GM23338 (cell line): Measurements from ENCODE around the gene SLCO1C1. TPM values are rescaled to one million over a fixed set of nuclear protein-coding genes. Genes with fewer than 3 reads are reported as not detected.

ENCODE experiments used
- ATAC-seq: fragments of 200-7000 bp; cut with Tn5 transposase; 3 replicates; pipeline ENCODE4 v1.9.1; 2020
- DNase-seq: peaks from one replicate; pipeline ENCODE4 v3.0.0-alpha.2; 2015; ENCODE audit warnings: low spot score
- H2AFZ ChIP-seq: fragments of 200-600 bp; sonication (generic); 2 replicates; pipeline ENCODE4 v1.8.0; 2016; ENCODE audit warnings: antibody characterized with exemption, mild to moderate bottlenecking, moderate library complexity
- H3F3A ChIP-seq: fragments of 200-600 bp; sonication (generic); replicated peaks from 2 replicates; pipeline ENCODE4 v1.8.0; 2017; ENCODE audit warnings: antibody characterized with exemption, mixed run types, low read depth
- H3K27ac ChIP-seq: fragments of 200-600 bp; sonication (generic); 2 replicates; pipeline ENCODE4 v1.6.1; 2016; ENCODE audit warnings: low read depth
- H3K27me3 ChIP-seq: fragments of 200-600 bp; sonication (generic); 2 replicates; pipeline ENCODE4 v1.8.0; 2016; ENCODE audit warnings: mild to moderate bottlenecking, mixed run types, moderate library complexity; ENCODE audit not compliant: insufficient read depth
- H3K36me3 ChIP-seq: fragments of 200-600 bp; sonication (generic); 2 replicates; pipeline ENCODE4 v1.8.0; 2016; ENCODE audit warnings: mild to moderate bottlenecking; ENCODE audit not compliant: insufficient read depth
- H3K4me1 ChIP-seq: fragments of 200-600 bp; sonication (generic); 2 replicates; pipeline ENCODE4 v1.8.0; 2016; ENCODE audit warnings: mild to moderate bottlenecking, moderate library complexity; ENCODE audit not compliant: insufficient read depth
- H3K4me2 ChIP-seq: fragments of 200-600 bp; sonication (generic); 2 replicates; pipeline ENCODE4 v1.7.1; 2017; ENCODE audit warnings: mixed run types
- H3K4me3 ChIP-seq: fragments of 200-600 bp; sonication (generic); 2 replicates; pipeline ENCODE4 v1.6.1; 2016; ENCODE audit warnings: mixed run types
- H3K79me2 ChIP-seq: fragments of 200-600 bp; sonication (generic); replicated peaks from 2 replicates; pipeline ENCODE4 v1.8.0; 2017; ENCODE audit warnings: mild to moderate bottlenecking; ENCODE audit not compliant: insufficient read depth
- H3K9me2 ChIP-seq: fragments of 200-600 bp; sonication (generic); 2 replicates; pipeline ENCODE4 v1.8.0; 2017; ENCODE audit not compliant: insufficient read depth
- H4K20me1 ChIP-seq: fragments of 200-600 bp; sonication (generic); replicated peaks from 2 replicates; pipeline ENCODE4 v1.8.0; 2017; ENCODE audit warnings: mild to moderate bottlenecking; ENCODE audit not compliant: insufficient read depth
- H3K27ac Mint-ChIP-seq: 2 replicates; pipeline ENCODE4 v1.8.0; 2020; ENCODE audit warnings: inconsistent platforms, mild to moderate bottlenecking, moderate library complexity, mixed read lengths
- H3K27me3 Mint-ChIP-seq: 3 replicates; pipeline ENCODE4 v1.8.0; 2022; ENCODE audit warnings: low read depth, mild to moderate bottlenecking, moderate library complexity, mixed read lengths, inconsistent platforms; ENCODE audit not compliant: insufficient read depth, poor library complexity
- H3K36me3 Mint-ChIP-seq: 3 replicates; pipeline ENCODE4 v1.8.0; 2021; ENCODE audit warnings: low read depth, mild to moderate bottlenecking, inconsistent platforms, moderate library complexity, mixed read lengths
- H3K4me1 Mint-ChIP-seq: 3 replicates; pipeline ENCODE4 v1.8.0; 2020; ENCODE audit warnings: mild to moderate bottlenecking, inconsistent platforms, mixed read lengths
- H3K4me3 Mint-ChIP-seq: 3 replicates; pipeline ENCODE4 v1.8.0; 2021; ENCODE audit warnings: moderate library complexity, mild to moderate bottlenecking, inconsistent platforms, mixed read lengths
- H3K9me3 Mint-ChIP-seq: 3 replicates; pipeline ENCODE4 v1.8.0; 2020; ENCODE audit warnings: moderate library complexity, mild to moderate bottlenecking, inconsistent platforms, mixed read lengths
- CREB1 ChIP-seq: fragments of 250-450 bp; sonication (Bioruptor Pico); IDR thresholded peaks from 2 replicates; pipeline ENCODE4 v1.5.0; 2020; ENCODE audit warnings: low read depth, mild to moderate bottlenecking, moderate library complexity
- CTCF ChIP-seq, 2 experiments: fragments of 200-600 bp in 1 of 2; sonication (generic) in 1 of 2; conservative IDR thresholded peaks; 2 replicates each; pipeline versions ENCODE4 v1.5.1 to v1.6.1; 2016 to 2017; ENCODE audit warnings: antibody characterized with exemption in 2 of 2, low read depth in 2 of 2, mild to moderate bottlenecking in 2 of 2, moderate library complexity in 1 of 2
- ETS1 ChIP-seq: IDR thresholded peaks from 2 replicates; pipeline ENCODE4 v1.6.1; 2016; ENCODE audit warnings: antibody characterized with exemption
- EZH2 ChIP-seq: fragments of 200-600 bp; sonication (generic); IDR thresholded peaks from one replicate; pipeline ENCODE4 v1.8.0; 2017; ENCODE audit warnings: antibody characterized with exemption, mild to moderate bottlenecking, low read depth; ENCODE audit not compliant: unreplicated experiment
- EZH2phosphoT487 ChIP-seq: fragments of 200-600 bp; sonication (generic); IDR thresholded peaks from one replicate; pipeline ENCODE4 v1.8.1; 2018; ENCODE audit warnings: antibody characterized with exemption; ENCODE audit not compliant: unreplicated experiment
- JUNB ChIP-seq: IDR thresholded peaks from one replicate; pipeline ENCODE4 v1.6.1; 2016; ENCODE audit warnings: antibody characterized with exemption; ENCODE audit not compliant: unreplicated experiment
- NANOG ChIP-seq: IDR thresholded peaks from 2 replicates; pipeline ENCODE4 v1.6.1; 2016; ENCODE audit warnings: antibody characterized with exemption, borderline replicate concordance
- POLR2AphosphoS5 ChIP-seq: IDR thresholded peaks from 2 replicates; pipeline ENCODE4 v1.6.1; 2016; ENCODE audit warnings: antibody characterized with exemption, low read depth
- REST ChIP-seq: IDR thresholded peaks from one replicate; pipeline ENCODE4 v1.6.1; 2018; ENCODE audit warnings: antibody characterized with exemption; ENCODE audit not compliant: unreplicated experiment
- STAT1 ChIP-seq: IDR thresholded peaks from one replicate; pipeline ENCODE4 v1.6.1; 2016; ENCODE audit warnings: antibody characterized with exemption; ENCODE audit not compliant: unreplicated experiment
- ZNF114 ChIP-seq: fragments of 250-450 bp; sonication (Bioruptor Pico); IDR thresholded peaks from 2 replicates; pipeline ENCODE4 v1.5.0; 2020; ENCODE audit warnings: mild to moderate bottlenecking, moderate library complexity
- ZNF331 ChIP-seq: fragments of 250-450 bp; sonication (Bioruptor Pico); IDR thresholded peaks from 2 replicates; pipeline ENCODE4 v1.5.0; 2020; ENCODE audit warnings: low read depth, mild to moderate bottlenecking, moderate library complexity
- ZNF462 ChIP-seq: fragments of 250-450 bp; sonication (Bioruptor Pico); IDR thresholded peaks from 2 replicates; pipeline ENCODE4 v1.5.0; 2020; ENCODE audit warnings: mild to moderate bottlenecking, moderate library complexity
- polyA plus RNA-seq: library from polyadenylated mRNA; unstranded; fragments of >200 nt; fragmentation: Nextera tagmentation; extraction: Ambion mirVana; gene quantifications from 2 replicates; pipeline ENCODE4 v1.2.1, GENCODE V29; 2016
- total RNA-seq: library from RNA; depleted of rRNA; stranded (reverse); fragments of >200 nt; shearing (Covaris generic); gene quantifications from 2 replicates; pipeline ENCODE4 v1.2.3, GENCODE V29; 2014

Gene SLCO1C1
- total and polyA plus RNA-seq, 2 experiments from 2014 or later: 0.86 to 1.6 TPM

GRCh38 chr12:20722142-20722541 is 27.0 kb downstream of the SLCO1C1 start:
- Histone ChIP-seq H3K9me2 (no peaks in the 10 kb centered on the region), H3K4me3 (no peak overlapping the region)

More at GRCh38 chr12:20722142-20722541, 27.0 kb downstream of the SLCO1C1 start:
- Histone ChIP-seq H3K27me3 (no peaks in the 10 kb centered on the region), H3K79me2 (no peaks in the 10 kb centered on the region), H2AFZ (no peak overlapping the region), H3K4me2 (no peak overlapping the region), H4K20me1 (no peaks in the 10 kb centered on the region), H3K4me1 (no peaks in the 10 kb centered on the region), H3F3A (no peaks in the 10 kb centered on the region), H3K36me3 (no peaks in the 10 kb centered on the region), H3K27ac (no peak overlapping the region)
- TF ChIP-seq ZNF462 (CRISPR knock-in tag): no peak
- TF ChIP-seq ZNF114 (CRISPR knock-in tag): no peak
- TF ChIP-seq POLR2AphosphoS5: no peak
- TF ChIP-seq NANOG: no peak
- TF ChIP-seq REST: no peak
- no peak for TF ChIP-seq ETS1
- TF ChIP-seq EZH2phosphoT487: no peak
- no peak for TF ChIP-seq CTCF (conservative IDR thresholded peaks at IDR 0.05; ENCODE audit: low read depth in 2 of 2)
- no peak for TF ChIP-seq JUNB
- TF ChIP-seq CREB1 (CRISPR knock-in tag): no peak
- TF ChIP-seq ZNF331 (CRISPR knock-in tag): no peak
- no peak for TF ChIP-seq STAT1
- TF ChIP-seq EZH2: no peak
- ATAC-seq: no peak
- Mint-ChIP-seq H3K4me1 (no peaks in the 10 kb centered on the region), H3K27me3 (no peaks in the 10 kb centered on the region), H3K9me3 (no peaks in the 10 kb centered on the region), H3K36me3 (no peaks in the 10 kb centered on the region), H3K27ac (no peak overlapping the region), H3K4me3 (no peak overlapping the region)
- no peak for DNase-seq
